ENCODE results near the gene QSER1.
"Not testable (repeated sequence)": the region's sequence is repeated elsewhere in the genome, so short reads cannot be mapped to it uniquely, and the experiment has no call there.

The QSER1 gene

DNA sequence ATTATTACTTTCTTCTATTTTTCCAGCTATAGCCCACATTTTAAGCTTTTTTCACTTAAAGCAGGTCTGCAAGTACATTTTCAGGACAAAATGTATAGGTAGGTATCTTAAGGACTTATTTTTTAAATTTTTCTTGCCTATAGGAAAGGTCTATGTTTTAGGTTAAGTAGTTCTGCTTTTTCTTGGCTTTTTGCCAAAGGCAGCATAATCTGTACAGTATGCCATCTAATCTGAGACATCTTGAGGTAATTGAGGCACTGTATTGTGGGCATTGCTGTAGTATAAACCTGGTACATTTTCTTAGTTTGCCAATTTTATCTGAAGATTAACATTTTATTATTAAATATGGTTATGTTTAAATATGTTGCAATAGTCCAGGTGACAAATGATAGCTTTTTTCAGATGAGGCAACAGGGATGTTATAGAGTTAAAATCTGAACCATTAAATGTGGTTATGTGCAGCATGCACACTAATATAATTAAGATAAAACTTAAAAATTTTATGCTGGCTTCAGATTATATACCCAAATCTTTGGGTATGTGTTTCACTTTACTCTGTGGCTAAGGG is 42.9 kb downstream of the QSER1 start:
- DNase-seq (ENCODE audit: low spot score) = no peak

- DNase-seq (ENCODE audit: low spot score) = not testable (repeated sequence)
These were observed 43.6 kb downstream of the QSER1 start for GRCh38 chr11:32936178-32936577.

- DNase-seq (ENCODE audit: low spot score) = not testable (repeated sequence)
These were observed 44.7 kb downstream of the QSER1 start for GRCh38 chr11:32937283-32937682.

GRCh38 chr11:32939046-32939445 is 46.4 kb downstream of the QSER1 start:
- no peak for DNase-seq (ENCODE audit: low spot score)

DNA sequence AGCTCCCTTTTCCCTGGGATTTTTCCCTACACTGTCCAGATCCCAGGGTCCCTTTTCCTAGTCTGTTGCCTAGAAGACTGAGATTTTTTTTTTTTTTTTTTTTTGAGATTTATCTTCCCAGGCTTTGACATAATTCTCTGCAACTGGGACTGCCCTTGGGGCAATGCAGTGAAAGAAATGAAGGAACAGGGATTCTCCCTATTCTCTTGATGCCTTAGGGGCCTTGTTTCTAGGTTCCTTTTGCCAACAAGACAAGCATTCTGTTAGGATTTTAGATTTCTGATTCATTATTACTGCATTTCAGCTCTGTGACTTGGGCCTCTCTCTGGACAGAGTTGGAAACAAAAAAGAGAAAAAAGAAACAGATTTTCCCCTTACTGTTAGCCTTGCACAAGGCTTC is 47.3 kb downstream of the QSER1 start:
- no peak for DNase-seq (ENCODE audit: low spot score)

DNA sequence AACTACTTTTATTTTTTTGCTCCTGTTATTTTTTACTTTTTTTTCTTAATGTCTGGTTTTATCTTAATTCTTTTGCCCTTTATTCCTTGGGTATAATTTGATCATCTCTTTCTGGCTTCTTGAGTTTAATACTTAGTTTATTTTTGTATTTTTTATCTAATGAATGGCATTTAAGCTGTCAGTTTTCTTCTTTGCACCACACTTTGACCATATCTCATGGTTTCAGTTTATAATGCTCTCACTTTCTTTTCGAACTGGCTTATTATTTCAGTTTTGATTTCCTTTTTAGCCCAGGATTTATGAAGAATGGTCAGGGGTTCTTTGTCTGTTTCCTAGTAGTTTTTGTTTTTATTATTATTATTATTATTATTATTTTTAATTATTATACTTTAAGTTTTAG is 48.3 kb downstream of the QSER1 start:
- no peak for DNase-seq (ENCODE audit: low spot score)

DNA sequence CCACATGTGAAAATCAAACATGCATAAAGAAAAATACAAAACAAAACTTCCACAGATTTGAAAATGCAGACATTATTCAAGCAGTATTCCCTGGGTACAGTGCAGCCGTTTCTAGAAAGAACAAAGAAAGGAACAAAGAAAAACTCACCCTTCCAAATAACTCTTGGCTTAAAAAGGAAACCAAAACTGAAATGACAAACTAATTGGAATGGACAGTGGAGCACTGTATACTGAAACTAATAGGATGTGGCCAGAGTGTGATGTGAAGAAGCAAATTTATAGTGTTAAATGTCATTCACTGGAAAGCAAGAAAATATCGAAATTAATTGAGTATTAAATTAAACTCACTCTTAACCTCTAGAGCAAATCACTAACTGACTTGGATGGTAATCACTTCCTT is 55.4 kb downstream of the QSER1 start:
- no peak for DNase-seq (ENCODE audit: low spot score)

- no peak for DNase-seq (ENCODE audit: low spot score)
These were observed 57.1 kb downstream of the QSER1 start for GRCh38 chr11:32949739-32950138.

DNA sequence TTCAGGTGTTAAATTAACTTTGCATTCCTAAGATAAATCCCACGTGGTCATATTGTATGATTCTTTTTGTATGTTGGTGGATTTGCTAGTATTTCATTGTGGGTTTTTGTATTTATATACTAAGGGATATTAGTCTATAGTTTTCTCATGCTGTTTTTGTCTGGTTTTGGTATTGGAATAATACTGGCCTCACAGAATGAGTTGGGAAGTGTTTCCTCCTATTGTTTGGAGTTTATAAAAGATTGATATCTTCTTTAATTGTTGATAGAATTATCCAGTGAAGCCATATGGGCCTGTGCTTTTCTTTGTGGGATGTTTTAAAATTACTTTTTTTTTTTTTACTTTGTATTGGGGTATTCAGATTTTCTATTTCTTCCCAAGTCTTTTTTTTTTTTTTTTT is 59.8 kb downstream of the QSER1 start:
- no peak for DNase-seq (ENCODE audit: low spot score)

- DNase-seq (ENCODE audit: low spot score) = no peak
These were observed 61.1 kb downstream of the QSER1 start for GRCh38 chr11:32953700-32954099.

GRCh38 chr11:32960553-32961164 is 68.0 kb downstream of the QSER1 start:
- no peak for DNase-seq (ENCODE audit: low spot score)

- DNase-seq (ENCODE audit: low spot score) = no peak
These were observed 69.4 kb downstream of the QSER1 start for GRCh38 chr11:32962016-32962415.

DNA sequence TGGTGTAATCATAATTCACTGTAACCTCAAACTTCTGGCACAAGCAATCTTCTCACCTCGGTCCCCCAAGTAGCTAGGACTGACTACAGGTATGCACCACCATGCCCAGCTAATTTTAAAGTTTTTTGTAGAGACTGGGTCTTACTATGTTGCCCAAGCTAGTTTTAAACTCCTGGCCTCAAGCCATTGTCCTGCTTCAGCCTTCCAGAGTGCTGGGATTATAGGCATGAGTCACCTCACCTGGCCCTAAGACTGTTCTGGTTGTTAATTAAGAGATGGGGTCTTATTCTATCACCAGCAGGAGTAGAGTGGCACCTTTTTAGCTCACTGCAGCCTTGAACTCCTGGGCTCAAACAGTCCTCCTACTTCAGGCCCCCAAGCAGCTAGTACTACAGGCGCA is 71.1 kb downstream of the QSER1 start:
- no peak for DNase-seq (ENCODE audit: low spot score)

DNA sequence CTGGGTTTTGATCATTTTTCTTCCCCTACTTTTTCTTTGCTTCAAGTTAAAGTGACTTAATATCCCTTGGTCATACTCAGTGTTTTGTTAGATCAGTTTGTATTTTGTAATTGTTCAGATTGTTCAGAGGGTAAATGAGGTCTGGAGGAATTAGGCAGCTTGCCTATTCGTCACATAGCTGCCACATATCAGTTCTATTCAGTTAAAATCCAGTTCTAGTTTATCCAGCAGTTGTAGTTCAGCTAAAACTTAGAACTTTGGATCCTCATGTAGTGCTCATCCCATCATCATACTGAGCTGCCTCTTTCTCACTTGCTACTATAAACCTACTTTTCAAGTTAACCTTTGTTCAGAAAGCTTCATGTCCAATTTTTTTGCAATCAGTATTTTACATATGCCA is 75.9 kb downstream of the QSER1 start:
- no peak for DNase-seq (ENCODE audit: low spot score)

DNA sequence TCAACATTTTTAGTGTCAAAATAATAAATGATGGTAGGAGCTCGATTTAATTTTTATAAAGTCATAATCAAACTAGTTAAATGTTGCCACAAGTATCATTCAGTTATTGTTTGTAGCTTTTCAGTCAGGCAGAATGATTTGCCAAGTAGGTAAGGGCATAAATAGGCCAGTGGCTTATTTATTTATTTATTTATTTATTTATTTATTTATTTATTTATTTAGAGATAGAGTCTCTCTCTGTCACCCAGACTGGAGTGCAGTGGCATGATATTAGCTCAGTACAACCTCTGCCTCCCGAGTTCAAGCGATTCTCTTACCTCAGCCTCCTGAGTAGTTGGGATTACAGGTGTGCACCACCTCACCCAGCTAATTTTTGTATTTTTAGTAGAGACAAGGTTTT is 79.6 kb downstream of the QSER1 start:
- DNase-seq (ENCODE audit: low spot score) = not testable (repeated sequence)

DNA sequence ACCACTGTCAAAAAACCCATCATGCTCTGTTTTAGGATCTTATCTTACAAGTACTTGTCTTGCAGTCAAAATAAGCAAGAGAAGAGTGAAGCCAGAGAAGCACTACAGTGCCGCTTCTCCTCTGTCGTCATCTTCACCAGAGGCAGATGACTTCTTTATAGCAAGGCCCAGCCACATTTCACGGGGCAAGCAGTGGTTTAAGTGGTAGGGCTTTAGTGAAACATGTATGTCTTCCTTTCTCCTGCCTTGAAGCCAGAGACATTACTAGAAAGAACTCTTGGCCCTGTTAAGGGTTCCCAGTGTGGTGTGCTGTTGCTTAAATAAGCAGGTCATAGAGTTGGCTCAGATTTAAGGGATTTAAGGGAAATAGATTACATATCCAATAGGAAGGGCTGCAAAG is 80.2 kb downstream of the QSER1 start:
- DNase-seq (ENCODE audit: low spot score) = no peak

- no peak for DNase-seq (ENCODE audit: low spot score)
These were observed 90.0 kb downstream of the QSER1 start for GRCh38 chr11:32982626-32983025.

GRCh38 chr11:32983506-32983905 is 90.9 kb downstream of the QSER1 start:
- no peak for DNase-seq (ENCODE audit: low spot score)

DNA sequence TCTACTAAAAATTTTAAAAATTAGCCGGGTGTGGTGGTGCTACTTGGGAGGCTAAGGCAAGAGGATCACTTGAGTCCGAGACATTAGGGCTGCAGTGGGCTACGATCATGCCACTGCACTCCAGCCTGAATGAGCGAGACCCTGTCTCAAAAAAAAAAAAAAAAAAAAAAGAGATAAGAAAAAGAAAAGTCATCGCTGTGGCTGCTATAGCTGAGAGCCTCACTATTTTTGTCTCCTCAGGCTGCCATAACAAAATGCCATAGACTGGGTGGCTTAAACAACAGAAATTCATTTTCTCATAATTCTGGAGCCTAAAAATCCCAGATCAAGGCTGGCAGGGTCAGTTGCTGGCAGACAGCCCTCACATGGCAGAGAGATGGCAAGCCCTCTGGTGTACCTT is 93.0 kb downstream of the QSER1 start:
- no peak for DNase-seq (ENCODE audit: low spot score)

GRCh38 chr11:32987851-32988250 is 95.2 kb downstream of the QSER1 start:
- DNase-seq (ENCODE audit: low spot score) = no peak

DNA sequence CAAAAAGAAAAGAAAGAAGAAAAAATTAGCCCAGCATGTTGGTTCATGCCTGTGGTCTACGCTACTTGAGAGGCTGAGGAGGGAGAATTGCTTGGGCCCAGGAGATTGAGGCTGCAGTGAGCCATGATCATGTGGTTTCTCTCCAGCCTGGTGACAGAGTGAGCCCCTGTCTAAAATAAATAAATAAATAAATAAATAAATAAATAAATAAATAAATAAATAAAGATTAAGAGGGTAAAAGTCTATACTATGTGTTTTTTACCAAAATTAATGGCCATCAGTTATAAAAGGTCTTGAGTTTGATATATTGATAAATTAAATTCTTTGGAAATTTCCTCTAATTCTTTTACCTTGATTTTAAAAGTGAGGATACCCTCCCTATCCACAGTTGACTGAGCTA is 97.9 kb downstream of the QSER1 start:
- no peak for DNase-seq (ENCODE audit: low spot score)

DNA sequence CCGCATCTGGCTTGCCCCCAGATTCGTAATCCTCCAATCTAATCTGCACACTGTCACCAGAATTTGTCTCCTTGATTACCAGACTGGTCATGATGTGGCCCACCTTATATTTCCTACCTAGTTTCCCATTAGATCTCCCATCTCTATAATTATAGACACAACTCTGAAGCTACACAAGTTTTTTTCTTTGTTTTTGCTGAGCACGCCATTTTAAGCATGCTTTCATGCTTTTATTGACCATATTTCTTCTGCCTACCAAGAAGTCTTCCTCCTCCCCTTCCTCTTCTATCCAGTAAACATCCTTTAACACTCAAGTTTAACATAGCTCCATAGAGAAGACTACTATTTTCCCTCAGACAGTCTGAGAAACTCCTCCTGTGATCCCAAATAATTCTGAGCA is 98.8 kb downstream of the QSER1 start:
- no peak for DNase-seq (ENCODE audit: low spot score)

DNA sequence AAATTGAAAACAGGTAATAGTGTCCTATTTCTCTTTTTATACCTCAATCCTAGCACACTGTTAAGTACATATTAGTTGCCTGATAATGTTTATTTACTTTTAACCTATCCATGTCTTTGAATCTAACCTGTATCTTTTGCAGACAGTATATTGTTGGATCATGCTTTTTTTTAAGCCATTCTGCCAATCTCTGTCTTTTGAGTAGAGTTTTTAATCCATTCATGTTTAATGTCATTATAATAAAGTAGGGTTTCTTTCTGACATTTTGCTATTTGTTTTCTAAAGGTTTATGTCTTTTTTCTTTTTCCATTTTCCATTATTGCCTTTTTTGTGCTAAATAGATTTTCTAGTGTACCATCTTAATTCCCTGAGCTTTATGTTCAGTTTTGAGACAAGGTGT is 99.3 kb downstream of the QSER1 start:
- no peak for DNase-seq (ENCODE audit: low spot score)

DNA sequence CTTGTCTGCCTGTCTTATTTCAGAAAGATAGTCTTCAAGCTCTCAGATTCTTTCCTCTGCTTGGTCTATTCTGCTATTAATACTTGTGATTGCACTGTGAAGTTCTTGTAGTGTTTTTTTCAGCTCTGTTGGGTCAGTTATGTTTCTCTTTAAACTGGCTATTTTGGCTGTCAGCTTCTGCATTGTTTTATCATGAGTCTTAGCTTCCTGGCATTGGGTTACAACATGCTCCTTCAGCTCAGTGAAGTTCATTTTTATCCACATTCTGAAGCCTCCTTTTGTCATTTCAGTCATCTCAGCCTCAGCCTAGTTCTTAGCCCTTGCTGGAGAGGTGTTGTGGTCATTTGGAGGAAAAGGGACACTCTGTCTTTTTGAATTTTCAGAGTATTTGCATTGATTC is 107.6 kb downstream of the QSER1 start:
- no peak for DNase-seq (ENCODE audit: low spot score)
